ENCODE data around the gene ADH1B. TPM values are rescaled to one million over a fixed set of nuclear protein-coding genes. Genes with fewer than 3 reads are reported as not detected.

ADH1B gene
- polyA plus RNA-seq, 1 donor (not counting 4 experiments of a cell fraction or from before 2014, with no cell fraction given) = not detected

DNA sequence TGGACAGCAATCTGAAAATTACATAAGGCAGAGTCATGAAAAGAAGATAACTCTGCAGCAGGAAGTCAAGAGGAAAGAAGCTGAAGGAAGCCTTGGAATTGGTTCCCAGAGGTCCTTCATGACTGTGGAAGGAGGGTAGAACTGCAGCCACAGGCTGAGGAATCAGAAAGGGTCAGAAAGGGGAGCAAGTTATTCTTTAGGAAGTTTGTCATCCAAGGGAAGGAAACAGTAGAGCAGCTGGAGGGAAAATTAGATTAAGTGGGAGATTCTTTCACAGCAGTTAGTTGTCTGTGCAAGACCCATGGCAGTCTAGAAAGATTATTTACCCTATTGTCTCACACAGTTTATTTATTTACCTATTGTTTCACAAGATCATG is 40.7 kb upstream of the ADH1B start:
- dilution Hi-C loops (cut with MboI; ENCODE audit: extremely low pct_ligation_motif_present, low sequenced_read_pairs) = no loop called here
- no peak for FAIRE-seq
- Histone ChIP-seq H3K36me3 (ENCODE audit: control insufficient read depth in 2 of 2, extremely low read depth in 1 of 2, insufficient read depth in 2 of 2, low read length in 2 of 2) (no peaks in the 10 kb centered on the region), H4K20me1 (ENCODE audit: control insufficient read depth, extremely low read depth, insufficient read depth, low read length) (no peaks in the 10 kb centered on the region), H3K4me1 (ENCODE audit: control insufficient read depth, extremely low read depth, insufficient read depth, low read length) (no peaks in the 10 kb centered on the region), H3K9ac (ENCODE audit: control insufficient read depth, extremely low read depth, insufficient read depth, low read length) (no peak overlapping the region), H3K79me2 (ENCODE audit: control insufficient read depth, insufficient read depth, low read length) (no peaks in the 10 kb centered on the region), H3K27me3 (ENCODE audit: control insufficient read depth, extremely low read depth, insufficient read depth, low read length) (no peaks in the 10 kb centered on the region), H2AFZ (ENCODE audit: control insufficient read depth, low read length) (no peak overlapping the region), H3K4me2 (ENCODE audit: control insufficient read depth, extremely low read depth, insufficient read depth, low read depth, low read length) (no peak overlapping the region), H3K27ac (ENCODE audit: control insufficient read depth, insufficient read depth, low read length) (no peak overlapping the region), H3K9me1 (ENCODE audit: control insufficient read depth, extremely low read depth, insufficient read depth, low read length) (no peaks in the 10 kb centered on the region), H3K4me3 (ENCODE audit: control insufficient read depth in 2 of 3, extremely low read depth in 1 of 3, insufficient read depth in 2 of 3, low read depth in 1 of 3, low read length in 3 of 3) (no peak overlapping the region), H3K9me3 (ENCODE audit: control insufficient read depth, low read depth, low read length) (no peaks in the 10 kb centered on the region)
- no peak for TF ChIP-seq EZH2 (IDR thresholded peaks at IDR 0.05; ENCODE audit: low read length)
- TF ChIP-seq, protein P1, sequence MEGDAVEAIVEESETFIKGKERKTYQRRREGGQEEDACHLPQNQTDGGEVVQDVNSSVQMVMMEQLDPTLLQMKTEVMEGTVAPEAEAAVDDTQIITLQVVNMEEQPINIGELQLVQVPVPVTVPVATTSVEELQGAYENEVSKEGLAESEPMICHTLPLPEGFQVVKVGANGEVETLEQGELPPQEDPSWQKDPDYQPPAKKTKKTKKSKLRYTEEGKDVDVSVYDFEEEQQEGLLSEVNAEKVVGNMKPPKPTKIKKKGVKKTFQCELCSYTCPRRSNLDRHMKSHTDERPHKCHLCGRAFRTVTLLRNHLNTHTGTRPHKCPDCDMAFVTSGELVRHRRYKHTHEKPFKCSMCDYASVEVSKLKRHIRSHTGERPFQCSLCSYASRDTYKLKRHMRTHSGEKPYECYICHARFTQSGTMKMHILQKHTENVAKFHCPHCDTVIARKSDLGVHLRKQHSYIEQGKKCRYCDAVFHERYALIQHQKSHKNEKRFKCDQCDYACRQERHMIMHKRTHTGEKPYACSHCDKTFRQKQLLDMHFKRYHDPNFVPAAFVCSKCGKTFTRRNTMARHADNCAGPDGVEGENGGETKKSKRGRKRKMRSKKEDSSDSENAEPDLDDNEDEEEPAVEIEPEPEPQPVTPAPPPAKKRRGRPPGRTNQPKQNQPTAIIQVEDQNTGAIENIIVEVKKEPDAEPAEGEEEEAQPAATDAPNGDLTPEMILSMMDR (optimal IDR thresholded peaks at IDR 0.05 in 1 of 3, IDR thresholded peaks at IDR 0.05 in 1 of 3, conservative IDR thresholded peaks at IDR 0.05 in 1 of 3; ENCODE audit: extremely low read depth in 1 of 3, insufficient read depth in 2 of 3, low read length in 3 of 3) = no peak
- DNase-seq (ENCODE audit: low read depth, low spot score) = no peak

- H3K27me3 ChIP-seq (ENCODE audit: control insufficient read depth, extremely low read depth, insufficient read depth, low read length) = no peaks in the 10 kb centered on the region
- DNase-seq (ENCODE audit: low read depth, low spot score) = no peak
- no peak overlapping the region for H3K9ac ChIP-seq (ENCODE audit: control insufficient read depth, extremely low read depth, insufficient read depth, low read length)
- H3K4me3 ChIP-seq (ENCODE audit: control insufficient read depth in 2 of 3, extremely low read depth in 1 of 3, insufficient read depth in 2 of 3, low read depth in 1 of 3, low read length in 3 of 3) = no peak overlapping the region
- H3K9me3 ChIP-seq (ENCODE audit: control insufficient read depth, low read depth, low read length) = no peaks in the 10 kb centered on the region
- H2AFZ ChIP-seq (ENCODE audit: control insufficient read depth, low read length) = no peak overlapping the region
- dilution Hi-C loops (cut with MboI; ENCODE audit: extremely low pct_ligation_motif_present, low sequenced_read_pairs) = no loop called here
- no peak overlapping the region for H3K27ac ChIP-seq (ENCODE audit: control insufficient read depth, insufficient read depth, low read length)
- H3K36me3 ChIP-seq (ENCODE audit: control insufficient read depth in 2 of 2, extremely low read depth in 1 of 2, insufficient read depth in 2 of 2, low read length in 2 of 2) = no peaks in the 10 kb centered on the region
- no peaks in the 10 kb centered on the region for H3K9me1 ChIP-seq (ENCODE audit: control insufficient read depth, extremely low read depth, insufficient read depth, low read length)
- H4K20me1 ChIP-seq (ENCODE audit: control insufficient read depth, extremely low read depth, insufficient read depth, low read length) = no peaks in the 10 kb centered on the region
- H3K4me2 ChIP-seq (ENCODE audit: control insufficient read depth, extremely low read depth, insufficient read depth, low read depth, low read length) = no peak overlapping the region
- no peaks in the 10 kb centered on the region for H3K79me2 ChIP-seq (ENCODE audit: control insufficient read depth, insufficient read depth, low read length)
- FAIRE-seq = no peak
- no peaks in the 10 kb centered on the region for H3K4me1 ChIP-seq (ENCODE audit: control insufficient read depth, extremely low read depth, insufficient read depth, low read length)
- TF ChIP-seq, protein P1 (optimal IDR thresholded peaks at IDR 0.05 in 1 of 3, IDR thresholded peaks at IDR 0.05 in 1 of 3, conservative IDR thresholded peaks at IDR 0.05 in 1 of 3; ENCODE audit: extremely low read depth in 1 of 3, insufficient read depth in 2 of 3, low read length in 3 of 3) = no peak
- TF ChIP-seq EZH2 (IDR thresholded peaks at IDR 0.05; ENCODE audit: low read length) = no peak
Observed at GRCh38 chr4:99361268-99361898, 40.2 kb upstream of the ADH1B start.

All from keratinocyte (primary cell).